ENCODE results near the gene ANTKMT.

The ANTKMT gene

DNA sequence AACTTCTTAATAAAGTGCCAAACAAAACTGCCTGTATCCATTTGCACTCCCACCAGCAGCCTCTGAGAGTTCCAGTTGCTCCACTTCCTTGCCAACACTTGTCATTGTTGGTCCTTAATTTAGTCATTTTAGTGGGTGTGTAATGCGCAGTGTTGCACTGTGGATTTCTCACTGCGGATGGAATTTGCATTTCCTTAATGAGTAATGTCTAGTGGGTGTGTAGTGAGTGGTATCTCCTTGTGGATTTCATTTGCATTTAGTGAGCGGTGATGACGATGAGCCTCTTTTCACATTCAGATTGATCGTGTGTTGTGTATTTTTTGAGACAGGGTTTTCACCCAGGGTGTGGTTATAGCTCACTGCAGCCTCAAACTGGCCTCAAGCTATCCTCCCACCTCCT lies 35.5 kb downstream of the ANTKMT start:
- TF ChIP-seq EZH2phosphoT487 (IDR thresholded peaks at IDR 0.05; ENCODE audit: low read depth) (no peak), CTCF (IDR thresholded peaks at IDR 0.05; ENCODE audit: low read depth, low read length) (no peak)
- no peaks in the 10 kb centered on the region for H3K27me3 ChIP-seq (ENCODE audit: low read depth, low read length)
- no peak overlapping the region for H3K9ac ChIP-seq (ENCODE audit: low read length)

DNA sequence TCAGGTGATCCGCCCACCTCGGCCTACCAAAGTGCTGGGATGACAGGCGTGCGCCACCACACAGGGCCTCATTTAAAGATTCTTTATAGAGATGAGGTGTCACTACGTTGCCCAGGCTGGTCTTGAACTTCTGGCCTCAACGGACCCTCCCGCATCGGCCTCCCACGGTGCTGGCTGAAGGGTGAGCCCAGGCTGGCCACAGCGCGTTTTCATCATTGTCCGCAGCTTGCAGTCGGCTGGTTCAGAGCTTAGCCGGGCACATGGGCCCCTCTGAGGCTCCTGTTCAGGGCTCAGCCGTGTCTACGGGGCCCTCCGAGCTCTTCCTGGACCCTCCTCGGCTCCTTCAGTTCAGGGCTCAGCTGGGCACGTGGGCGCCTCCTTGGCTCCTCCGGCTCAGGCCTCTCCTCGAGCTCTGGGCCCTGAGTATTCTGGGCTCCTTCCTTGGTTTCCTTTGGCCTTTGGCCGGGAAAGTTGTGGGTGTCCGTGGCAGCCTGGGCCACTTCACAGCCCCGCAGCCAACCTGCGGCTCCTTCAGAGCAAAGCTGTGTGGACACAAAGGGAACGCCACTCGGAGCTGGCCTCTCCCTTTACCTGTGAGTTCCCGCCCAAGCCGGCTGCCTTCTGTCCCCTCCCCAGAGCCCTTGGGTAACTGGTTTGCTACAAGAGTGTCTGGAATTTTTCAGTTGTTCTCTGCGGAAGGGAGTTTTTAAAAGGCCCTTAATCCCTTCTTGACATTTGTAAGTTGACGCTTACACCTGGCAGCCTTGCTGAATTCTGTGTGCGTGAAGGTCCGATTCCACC lies 38.4 kb downstream of the ANTKMT start:
- Histone ChIP-seq H3K27me3 (ENCODE audit: low read depth, low read length) (no peaks in the 10 kb centered on the region), H3K9ac (ENCODE audit: low read length) (no peak overlapping the region), H3K4me3 (ENCODE audit: low read length) (no peak overlapping the region), H3K4me2 (ENCODE audit: low read length) (no peak overlapping the region), H3K27ac (ENCODE audit: low read length) (no peak overlapping the region), H3K36me3 (replicated peaks; ENCODE audit: low read depth, low read length) (peaks cover 2% of the 10 kb centered on the region), H2AFZ (ENCODE audit: low read depth, low read length) (no peak overlapping the region), H4K20me1 (ENCODE audit: insufficient read depth, low read length) (no peaks in the 10 kb centered on the region), H3K4me1 (ENCODE audit: low read length) (no peaks in the 10 kb centered on the region), H3K9me3 (ENCODE audit: insufficient read depth, low read length) (no peaks in the 10 kb centered on the region), H3K79me2 (ENCODE audit: low read length) (no peaks in the 10 kb centered on the region)
- TF ChIP-seq CTCF (IDR thresholded peaks at IDR 0.05; ENCODE audit: low read depth, low read length) (no peak), EZH2phosphoT487 (IDR thresholded peaks at IDR 0.05; ENCODE audit: low read depth) (no peak)

More for the DNA sequence above, 35.5 kb downstream of the ANTKMT start:
- Histone ChIP-seq H3K4me1 (ENCODE audit: low read length) (peaks cover 21% of the 10 kb centered on the region), H3K79me2 (ENCODE audit: low read length) (no peaks in the 10 kb centered on the region), H3K36me3 (replicated peaks; ENCODE audit: low read depth, low read length) (peaks cover 2% of the 10 kb centered on the region), H2AFZ (ENCODE audit: low read depth, low read length) (no peak overlapping the region), H3K4me2 (ENCODE audit: low read length) (no peak overlapping the region), H3K9me3 (ENCODE audit: insufficient read depth, low read length) (no peaks in the 10 kb centered on the region), H4K20me1 (ENCODE audit: insufficient read depth, low read length) (no peaks in the 10 kb centered on the region), H3K4me3 (ENCODE audit: low read length) (no peak overlapping the region), H3K27ac (ENCODE audit: low read length) (no peak overlapping the region)

DNA sequence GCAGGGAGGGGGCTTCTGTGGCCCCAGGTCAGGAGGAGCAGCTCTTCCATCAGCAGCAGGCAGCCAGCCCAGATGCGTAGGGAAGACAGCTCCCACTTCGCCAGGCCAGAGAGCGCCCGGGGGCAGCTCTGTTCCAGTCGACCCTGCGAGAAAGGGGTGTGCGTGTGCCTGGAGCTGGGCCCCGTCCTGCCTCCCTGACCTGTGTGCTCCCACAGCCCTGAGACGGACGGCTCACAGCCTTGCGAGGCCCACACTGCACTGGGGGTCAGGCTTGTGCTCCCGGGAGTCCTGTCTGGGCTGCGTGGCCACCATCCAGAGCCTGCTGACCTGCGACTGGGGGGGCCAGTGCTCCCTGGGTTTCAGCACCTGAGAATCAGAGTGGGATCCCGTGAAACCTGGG lies 39.1 kb downstream of the ANTKMT start:
- Histone ChIP-seq H3K9ac (ENCODE audit: low read length) (no peak overlapping the region), H4K20me1 (ENCODE audit: insufficient read depth, low read length) (no peaks in the 10 kb centered on the region), H3K9me3 (ENCODE audit: insufficient read depth, low read length) (no peaks in the 10 kb centered on the region), H3K27me3 (ENCODE audit: low read depth, low read length) (no peaks in the 10 kb centered on the region), H3K36me3 (replicated peaks; ENCODE audit: low read depth, low read length) (peaks cover 2% of the 10 kb centered on the region), H3K27ac (ENCODE audit: low read length) (no peak overlapping the region), H3K79me2 (ENCODE audit: low read length) (no peaks in the 10 kb centered on the region), H2AFZ (ENCODE audit: low read depth, low read length) (no peak overlapping the region), H3K4me3 (ENCODE audit: low read length) (no peak overlapping the region), H3K4me2 (ENCODE audit: low read length) (no peak overlapping the region), H3K4me1 (ENCODE audit: low read length) (no peaks in the 10 kb centered on the region)
- no peak for TF ChIP-seq EZH2phosphoT487 (IDR thresholded peaks at IDR 0.05; ENCODE audit: low read depth)
- TF ChIP-seq CTCF (IDR thresholded peaks at IDR 0.05; ENCODE audit: low read depth, low read length) = no peak

DNA sequence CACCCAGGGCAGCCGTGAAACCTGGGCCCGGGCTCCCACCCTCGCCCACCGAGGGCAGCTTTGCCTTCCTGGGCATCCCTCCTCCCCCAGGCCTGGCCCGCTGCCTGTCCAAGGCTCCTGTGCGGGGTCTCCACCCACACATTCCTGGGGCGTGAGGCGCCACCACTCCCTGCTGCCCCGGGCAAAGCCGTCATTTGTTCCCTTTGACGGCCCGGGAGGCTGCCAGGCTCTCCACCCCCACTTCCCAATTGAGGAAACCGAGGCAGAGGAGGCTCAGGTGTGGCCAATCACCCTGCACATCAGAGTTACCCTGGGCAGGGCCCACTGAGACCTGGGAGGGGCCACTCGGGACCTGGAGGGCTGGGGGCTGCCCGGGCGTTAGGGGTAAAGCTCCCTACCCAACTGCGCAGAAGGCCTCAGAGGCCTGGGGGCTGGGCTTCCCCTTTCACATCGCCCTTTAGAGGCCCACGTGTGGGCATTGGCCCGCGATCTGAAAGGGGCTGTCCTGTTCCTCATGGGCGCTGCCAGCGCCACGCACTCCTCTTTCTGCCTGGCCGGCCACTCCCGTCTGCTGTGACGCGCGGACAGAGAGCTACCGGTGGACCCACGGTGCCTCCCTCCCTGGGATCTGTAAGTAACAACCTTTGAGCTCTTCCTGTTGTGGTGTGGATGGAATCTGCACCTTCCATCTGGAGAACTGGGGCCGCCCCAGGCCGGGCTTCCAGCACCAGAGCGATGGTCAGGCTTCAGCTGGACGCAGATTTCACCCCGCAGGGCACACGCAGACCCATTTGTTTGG lies 39.8 kb downstream of the ANTKMT start, which contains the start of gene MSLN:
Gene MSLN, plus strand, starts transcription at position 190 of the 799 bp plus-strand sequence. CDS start 1,947 bp downstream, outside the sequence.
- no peak within 1 kb of the TSS for H3K9ac ChIP-seq (ENCODE audit: low read length)

More for the DNA sequence above, 39.8 kb downstream of the ANTKMT start, which contains the start of gene MSLN:
- Histone ChIP-seq H3K79me2 (ENCODE audit: low read length) (no peaks in the 10 kb centered on the region), H3K9me3 (ENCODE audit: insufficient read depth, low read length) (no peaks in the 10 kb centered on the region), H3K27me3 (ENCODE audit: low read depth, low read length) (no peaks in the 10 kb centered on the region), H3K36me3 (replicated peaks; ENCODE audit: low read depth, low read length) (peaks cover 2% of the 10 kb centered on the region), H3K4me1 (ENCODE audit: low read length) (no peaks in the 10 kb centered on the region), H4K20me1 (ENCODE audit: insufficient read depth, low read length) (no peaks in the 10 kb centered on the region), H3K27ac (ENCODE audit: low read length) (no peak within 1 kb of the TSS), H3K4me3 (ENCODE audit: low read length) (no peak within 1 kb of the TSS), H2AFZ (ENCODE audit: low read depth, low read length) (no peak within 1 kb of the TSS), H3K4me2 (ENCODE audit: low read length) (no peak within 1 kb of the TSS)
- TF ChIP-seq EZH2phosphoT487 (IDR thresholded peaks at IDR 0.05; ENCODE audit: low read depth) (no peak), CTCF (IDR thresholded peaks at IDR 0.05; ENCODE audit: low read depth, low read length) (no peak)

Data from OCI-LY3 (cell line).